ENCODE data around the gene EPB41L1. TPM values are rescaled to one million over a fixed set of nuclear protein-coding genes. Genes with fewer than 3 reads are reported as not detected.

EPB41L1 gene
- total RNA-seq, 1 donor from 2014 or later, result 43.1 TPM

GRCh38 chr20:36150489-36150846 lies 4.1 kb upstream of the EPB41L1 start:
- no peak overlapping the region for H3K4me3 Mint-ChIP-seq
- no peak overlapping the region for H3K27ac Mint-ChIP-seq
- no peaks in the 10 kb centered on the region for H3K9me3 Mint-ChIP-seq
- TF ChIP-seq CTCF (IDR thresholded peaks at IDR 0.05; ENCODE audit: unreplicated experiment), result no peak
- no peaks in the 10 kb centered on the region for H3K36me3 Mint-ChIP-seq
- H3K27me3 Mint-ChIP-seq (ENCODE audit: low read depth), result no peaks in the 10 kb centered on the region
- no peak for DNase-seq (ENCODE audit: low spot score in 2 of 2, unreplicated experiment in 2 of 2)
- H3K4me1 Mint-ChIP-seq, result peaks cover 18% of the 10 kb centered on the region

- H3K27me3 Mint-ChIP-seq (ENCODE audit: low read depth), result no peaks in the 10 kb centered on the region
- TF ChIP-seq CTCF (IDR thresholded peaks at IDR 0.05; ENCODE audit: unreplicated experiment), result no peak
- DNase-seq (ENCODE audit: low spot score in 2 of 2, unreplicated experiment in 2 of 2), result no peak
- H3K4me1 Mint-ChIP-seq, result peaks cover 18% of the 10 kb centered on the region
- H3K9me3 Mint-ChIP-seq, result no peaks in the 10 kb centered on the region
- H3K36me3 Mint-ChIP-seq, result no peaks in the 10 kb centered on the region
- no peak overlapping the region for H3K27ac Mint-ChIP-seq
- H3K4me3 Mint-ChIP-seq, result no peak overlapping the region
These were observed 3.5 kb upstream of the EPB41L1 start for GRCh38 chr20:36150847-36151539.

- no peaks in the 10 kb centered on the region for H3K36me3 Mint-ChIP-seq
- H3K9me3 Mint-ChIP-seq, result no peaks in the 10 kb centered on the region
- H3K4me1 Mint-ChIP-seq, result peaks cover 23% of the 10 kb centered on the region
- peak overlapping the region; percentile 43 for H3K4me3 Mint-ChIP-seq
- H3K27me3 Mint-ChIP-seq (ENCODE audit: low read depth), result no peaks in the 10 kb centered on the region
- H3K27ac Mint-ChIP-seq, result no peak overlapping the region
- no peak for TF ChIP-seq CTCF (IDR thresholded peaks at IDR 0.05; ENCODE audit: unreplicated experiment)
- no peak for DNase-seq (ENCODE audit: low spot score in 2 of 2, unreplicated experiment in 2 of 2)
These were observed 2.3 kb upstream of the EPB41L1 start for GRCh38 chr20:36152261-36152660.

- Mint-ChIP-seq H3K27me3 (ENCODE audit: low read depth) (no peaks in the 10 kb centered on the region), H3K4me3 (peak overlapping the region; percentile 64), H3K36me3 (no peaks in the 10 kb centered on the region), H3K27ac (no peak overlapping the region), H3K4me1 (peaks cover 23% of the 10 kb centered on the region), H3K9me3 (no peaks in the 10 kb centered on the region)
- TF ChIP-seq CTCF (IDR thresholded peaks at IDR 0.05; ENCODE audit: unreplicated experiment), result no peak
- DNase-seq (ENCODE audit: low spot score in 2 of 2, unreplicated experiment in 2 of 2), result no peak
These were observed 1.3 kb upstream of the EPB41L1 start for GRCh38 chr20:36153204-36153603.

GRCh38 chr20:36153736-36154699 lies 522 bp upstream of the EPB41L1 start:
- TF ChIP-seq CTCF (IDR thresholded peaks at IDR 0.05; ENCODE audit: unreplicated experiment), result no peak
- peak overlapping the region; percentile 64 for H3K4me3 Mint-ChIP-seq
- peak in 1 of 2 experiments; percentile 69 for DNase-seq (ENCODE audit: low spot score in 2 of 2, unreplicated experiment in 2 of 2)
- peaks cover 23% of the 10 kb centered on the region for H3K4me1 Mint-ChIP-seq
- no peaks in the 10 kb centered on the region for H3K36me3 Mint-ChIP-seq
- no peaks in the 10 kb centered on the region for H3K27me3 Mint-ChIP-seq (ENCODE audit: low read depth)
- no peak overlapping the region for H3K27ac Mint-ChIP-seq
- H3K9me3 Mint-ChIP-seq, result no peaks in the 10 kb centered on the region

Measured in mesothelial cell of epicardium (in vitro differentiated cells).